ENCODE measurements around the gene B3GALT6. TPM values are rescaled to one million over a fixed set of nuclear protein-coding genes. Genes with fewer than 3 reads are reported as not detected.

B3GALT6 gene
- total RNA-seq, 4 donors from 2014 or later, result 8.5 to 24.9 (median 12.2) TPM

GRCh38 chr1:1197551-1198422, 34.2 kb upstream of the B3GALT6 start:
- Histone ChIP-seq H3K9me3 (no peaks in the 10 kb centered on the region), H3K4me1 (peaks cover 2 to 10% (median 9%) of the 10 kb centered on the region in 4 donors), H3K27me3 (peaks cover 34% of the 10 kb centered on the region), H3K27ac (no peak overlapping the region), H3K36me3 (no peaks in the 10 kb centered on the region), H3K4me3 (no peak overlapping the region)
- in situ Hi-C loops (cut with MboI; ENCODE audit: low pct_ligation_motif_present in 1 of 4, low pct_unique_long_range_greater_than_20kb in 1 of 4, low sequenced_read_pairs in 3 of 4), result no loop called here
- TF ChIP-seq EP300 (IDR thresholded peaks at IDR 0.05; ENCODE audit: low read depth), result no peak
- TF ChIP-seq CTCF (IDR thresholded peaks at IDR 0.05), result no peak
- TF ChIP-seq POLR2AphosphoS5 (IDR thresholded peaks at IDR 0.05), result no peak
- no peak for TF ChIP-seq POLR2A (IDR thresholded peaks at IDR 0.05)
- intact Hi-C loops (cut with DNase I; ENCODE audit: low total_unique reads), result no loop called here
- peak; percentile 7 for DNase-seq
- WGBS, 2 donors (ENCODE audit: low coverage in 1 of 2), result 84% methylated on average over 38 of the region's 48 CpGs; no CpG with 5 or more reads in 1 of the 2 donors

- WGBS, 2 donors (ENCODE audit: low coverage in 1 of 2), result 85% methylated on average over 10 of the region's 23 CpGs; no CpG with 5 or more reads in 1 of the 2 donors
- Histone ChIP-seq H3K36me3 (no peaks in the 10 kb centered on the region), H3K4me3 (no peak overlapping the region), H3K9me3 (no peaks in the 10 kb centered on the region), H3K27ac (no peak overlapping the region), H3K27me3 (peaks cover 42% of the 10 kb centered on the region), H3K4me1 (peaks cover 2 to 10% (median 9%) of the 10 kb centered on the region in 4 donors)
- TF ChIP-seq POLR2A (IDR thresholded peaks at IDR 0.05), result no peak
- no peak for TF ChIP-seq CTCF (IDR thresholded peaks at IDR 0.05)
- no peak for TF ChIP-seq EP300 (IDR thresholded peaks at IDR 0.05; ENCODE audit: low read depth)
- no peak for TF ChIP-seq POLR2AphosphoS5 (IDR thresholded peaks at IDR 0.05)
- no peak for DNase-seq
- in situ Hi-C loops (cut with MboI; ENCODE audit: low pct_ligation_motif_present in 1 of 4, low pct_unique_long_range_greater_than_20kb in 1 of 4, low sequenced_read_pairs in 3 of 4) (no loop called here), intact Hi-C loops (cut with DNase I; ENCODE audit: low total_unique reads) (no loop called here)
These were observed 33.5 kb upstream of the B3GALT6 start for GRCh38 chr1:1198423-1199140.

GRCh38 chr1:1199141-1199960, 32.7 kb upstream of the B3GALT6 start:
- in situ Hi-C loops (cut with MboI; ENCODE audit: low pct_ligation_motif_present in 1 of 4, low pct_unique_long_range_greater_than_20kb in 1 of 4, low sequenced_read_pairs in 3 of 4), result no loop called here

More at GRCh38 chr1:1199141-1199960, 32.7 kb upstream of the B3GALT6 start:
- no peaks in the 10 kb centered on the region for H3K36me3 ChIP-seq
- H3K27ac ChIP-seq, result no peak overlapping the region
- H3K4me1 ChIP-seq, result peaks cover 2 to 10% (median 9%) of the 10 kb centered on the region in 4 donors
- intact Hi-C loops (cut with DNase I; ENCODE audit: low total_unique reads), result no loop called here
- H3K9me3 ChIP-seq, result no peaks in the 10 kb centered on the region
- peaks cover 48% of the 10 kb centered on the region for H3K27me3 ChIP-seq
- peak; percentile 6 for DNase-seq
- no peak overlapping the region for H3K4me3 ChIP-seq
- TF ChIP-seq POLR2A (IDR thresholded peaks at IDR 0.05), result no peak
- TF ChIP-seq POLR2AphosphoS5 (IDR thresholded peaks at IDR 0.05), result no peak
- TF ChIP-seq CTCF (IDR thresholded peaks at IDR 0.05), result no peak
- TF ChIP-seq EP300 (IDR thresholded peaks at IDR 0.05; ENCODE audit: low read depth), result no peak
- WGBS, 2 donors (ENCODE audit: low coverage in 1 of 2), result 71% methylated on average over 22 of the region's 22 CpGs; no CpG with 5 or more reads in 1 of the 2 donors

Measured in transverse colon (tissue), 4 donors.